Measurements from ENCODE around the gene IRS1.
A peak's percentile ranks its signal among the peaks of the same experiment; 100 is the strongest.

Gene IRS1

GRCh38 chr2:226788881-226789490 lies 10.6 kb downstream of the IRS1 start:
- no peak for DNase-seq

DNA sequence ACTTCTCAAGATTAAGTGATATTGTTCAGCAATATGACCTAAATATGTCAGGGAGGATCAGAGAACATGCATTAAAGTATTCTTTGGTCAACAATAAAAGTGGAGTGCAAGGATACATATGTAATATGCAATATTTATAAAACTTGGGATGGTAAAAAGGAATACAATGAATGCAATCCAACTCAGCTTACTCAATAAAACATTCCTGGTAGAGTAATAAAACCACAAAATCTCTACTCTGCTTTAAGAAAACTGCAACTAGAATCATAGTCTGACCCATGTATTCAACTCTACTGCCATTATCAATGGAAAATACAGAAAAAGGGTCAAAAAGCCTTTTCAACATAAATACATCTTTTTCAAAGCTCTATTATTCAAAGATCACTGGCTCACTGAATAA lies 11.6 kb downstream of the IRS1 start:
- no peak for DNase-seq

- DNase-seq = no peak
These were observed 15.7 kb downstream of the IRS1 start for GRCh38 chr2:226783885-226784284.

GRCh38 chr2:226782092-226782713 lies 17.4 kb downstream of the IRS1 start:
- no peak for DNase-seq

DNA sequence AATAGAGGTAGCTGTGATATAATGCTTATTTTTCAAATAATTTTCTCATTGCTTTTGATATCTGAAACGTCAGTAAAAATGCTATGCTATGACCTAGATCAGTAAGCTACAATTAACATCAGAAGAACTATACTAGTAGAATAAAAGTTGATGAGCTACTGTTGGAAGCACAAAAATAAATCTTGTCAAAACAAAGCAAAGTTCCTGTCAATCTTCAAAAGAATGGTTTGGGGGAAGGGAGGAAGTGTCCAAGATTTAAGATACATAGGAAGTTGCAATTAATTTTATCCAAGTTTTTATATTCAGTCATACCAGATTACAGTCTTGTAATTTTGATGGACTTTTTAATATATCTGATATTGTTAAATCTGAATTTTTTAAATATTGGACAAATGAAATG lies 19.2 kb downstream of the IRS1 start:
- DNase-seq = no peak

- no peak for DNase-seq
These were observed 22.0 kb downstream of the IRS1 start for GRCh38 chr2:226777611-226778010.

DNA sequence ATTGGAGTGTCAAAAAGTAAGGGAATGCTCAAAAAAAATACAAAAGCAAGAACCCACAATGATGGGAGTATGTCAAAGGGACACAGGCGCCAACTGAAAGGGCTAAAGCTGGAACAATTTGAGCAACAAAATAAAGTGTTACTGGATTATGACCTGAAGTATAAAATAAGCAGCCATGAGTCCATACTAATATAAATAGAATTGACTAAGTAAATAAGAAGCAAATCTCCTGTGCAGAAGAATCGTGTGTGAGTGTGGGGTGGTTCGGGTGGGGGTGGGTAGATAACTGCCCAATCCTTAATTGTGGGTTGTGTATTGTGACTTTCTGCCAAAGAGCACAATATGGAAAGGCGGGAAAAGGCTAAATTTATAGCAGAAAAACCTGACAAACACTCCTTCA lies 23.5 kb downstream of the IRS1 start:
- no peak for DNase-seq

DNA sequence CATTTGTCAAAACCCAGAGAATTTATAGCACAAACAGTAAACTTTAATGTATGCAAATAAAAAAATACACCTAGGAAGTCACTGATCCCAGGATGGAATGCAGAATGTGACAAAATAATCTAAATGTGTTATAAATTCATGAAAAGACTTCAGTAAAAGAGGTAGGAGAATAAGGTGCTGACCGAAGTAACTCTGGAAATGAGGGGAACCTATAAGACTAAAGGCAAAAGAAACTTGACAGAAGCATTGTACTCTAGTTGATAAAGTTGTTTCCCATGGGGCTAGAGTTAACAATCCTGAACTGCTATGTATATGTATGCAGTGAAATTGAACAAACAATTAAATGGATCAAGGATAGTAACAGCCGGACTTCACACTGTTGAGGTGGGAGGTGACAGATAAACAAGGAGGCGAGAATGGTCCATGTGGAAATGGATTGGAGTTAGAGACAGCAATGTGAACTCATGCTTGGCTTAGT lies 24.5 kb downstream of the IRS1 start:
- DNase-seq = no peak

DNA sequence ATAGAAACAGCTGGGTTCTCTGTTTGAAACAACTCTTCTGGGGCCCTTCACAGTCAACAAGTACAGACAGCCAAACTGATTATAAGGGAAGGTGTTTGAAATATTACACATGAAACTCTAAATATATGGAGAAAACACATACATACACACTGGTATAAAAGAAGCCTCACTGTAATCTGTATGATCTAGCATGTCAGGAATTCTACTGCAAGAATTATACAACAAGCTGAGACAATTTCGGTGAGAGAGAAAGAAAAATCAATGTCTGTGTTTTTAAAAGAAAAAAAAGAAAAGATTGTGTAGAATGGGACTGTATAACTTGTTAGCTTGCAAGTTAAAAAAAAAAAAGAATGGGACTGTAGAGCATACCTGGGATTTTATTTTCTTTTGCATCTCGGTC lies 26.3 kb downstream of the IRS1 start:
- no peak for DNase-seq

DNA sequence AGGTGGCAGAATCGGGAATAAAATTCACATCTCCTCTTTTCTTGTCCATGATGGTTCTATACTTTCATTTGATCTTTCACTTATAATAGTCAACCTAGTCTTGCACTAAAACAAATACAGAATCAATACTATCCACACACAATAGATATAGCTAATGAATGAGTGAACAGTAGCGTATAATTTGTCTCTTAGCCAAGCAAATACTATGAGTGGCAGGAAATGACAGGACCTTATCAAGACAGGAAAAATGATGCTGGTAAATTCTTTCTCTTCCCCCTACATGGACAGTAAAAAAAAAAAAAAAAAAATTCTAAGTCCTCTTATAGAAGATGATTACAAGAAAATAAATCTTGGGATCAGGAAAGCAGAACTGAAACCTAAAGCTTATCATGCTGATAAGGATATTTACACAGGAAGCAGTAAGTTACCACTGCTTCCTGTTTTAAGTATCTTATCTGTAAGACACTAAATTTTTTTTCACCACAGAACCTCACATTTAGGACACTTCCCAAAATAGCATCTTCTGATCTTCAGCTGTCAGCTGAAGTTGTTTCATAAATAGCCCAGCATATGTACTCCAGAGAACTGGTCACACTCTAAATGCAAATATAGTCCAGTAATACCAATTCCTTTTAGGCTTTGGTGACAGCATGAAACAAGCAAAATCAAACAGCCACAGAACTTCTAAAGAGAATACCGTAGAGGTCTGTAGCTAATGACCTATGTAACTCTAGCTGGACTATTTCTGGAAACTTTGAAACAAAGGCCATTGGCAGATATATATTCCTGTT lies 27.0 kb downstream of the IRS1 start:
- DNase-seq = peak; percentile 95

DNA sequence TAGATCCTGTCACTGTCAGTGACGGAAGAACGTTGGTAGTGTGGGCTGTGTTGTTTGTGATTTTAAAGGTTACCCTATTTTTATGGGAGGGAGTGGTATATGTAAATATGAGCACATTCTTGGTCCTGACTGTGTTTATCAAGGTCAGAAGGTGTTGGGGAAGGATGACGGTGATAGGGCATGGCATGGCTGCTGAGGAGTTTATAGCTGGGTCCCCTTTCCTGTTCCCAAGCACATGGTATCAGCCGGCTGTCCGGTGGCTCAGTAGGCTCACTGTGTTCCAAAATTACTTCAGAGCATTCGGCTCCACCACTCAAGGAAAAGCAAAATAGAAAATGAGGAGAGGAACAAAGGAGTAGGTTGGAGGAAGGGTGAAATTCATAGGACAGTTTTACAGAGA lies 28.6 kb downstream of the IRS1 start:
- DNase-seq = no peak

DNA sequence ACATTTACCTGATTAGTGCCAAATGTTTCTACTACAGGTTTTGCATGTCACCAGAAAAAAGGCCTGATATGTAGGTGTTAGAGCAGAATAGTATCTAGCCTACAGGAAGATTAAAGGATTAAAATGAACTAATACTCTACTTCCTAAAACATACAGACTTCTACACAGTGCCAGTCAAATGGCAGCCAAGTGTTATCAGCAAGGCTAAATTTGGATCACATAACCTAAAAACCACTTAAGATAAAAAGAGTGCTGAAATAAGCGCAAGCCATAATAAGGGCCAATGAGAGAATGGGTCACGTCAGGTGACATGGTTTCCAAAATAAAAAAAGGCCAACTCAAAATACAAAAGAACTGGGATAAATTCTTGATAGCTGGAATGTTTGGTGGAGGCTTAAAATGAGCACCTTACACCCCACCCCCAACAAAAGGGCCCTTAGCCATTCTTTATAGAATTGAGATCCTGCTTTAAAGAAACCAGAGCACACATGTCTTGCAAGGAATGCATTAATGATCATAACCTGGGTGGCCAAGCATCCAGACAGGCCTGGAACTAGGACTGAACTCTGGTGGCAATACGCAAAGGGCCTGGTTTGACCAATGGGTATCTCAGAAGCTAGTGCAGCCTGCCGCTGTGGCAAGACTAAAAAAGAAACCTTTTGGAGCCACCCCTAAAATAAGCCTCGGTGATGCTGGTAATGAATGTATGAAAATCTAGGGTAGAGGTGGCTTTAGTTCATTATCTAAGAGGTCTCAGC lies 32.4 kb downstream of the IRS1 start:
- DNase-seq = no peak

DNA sequence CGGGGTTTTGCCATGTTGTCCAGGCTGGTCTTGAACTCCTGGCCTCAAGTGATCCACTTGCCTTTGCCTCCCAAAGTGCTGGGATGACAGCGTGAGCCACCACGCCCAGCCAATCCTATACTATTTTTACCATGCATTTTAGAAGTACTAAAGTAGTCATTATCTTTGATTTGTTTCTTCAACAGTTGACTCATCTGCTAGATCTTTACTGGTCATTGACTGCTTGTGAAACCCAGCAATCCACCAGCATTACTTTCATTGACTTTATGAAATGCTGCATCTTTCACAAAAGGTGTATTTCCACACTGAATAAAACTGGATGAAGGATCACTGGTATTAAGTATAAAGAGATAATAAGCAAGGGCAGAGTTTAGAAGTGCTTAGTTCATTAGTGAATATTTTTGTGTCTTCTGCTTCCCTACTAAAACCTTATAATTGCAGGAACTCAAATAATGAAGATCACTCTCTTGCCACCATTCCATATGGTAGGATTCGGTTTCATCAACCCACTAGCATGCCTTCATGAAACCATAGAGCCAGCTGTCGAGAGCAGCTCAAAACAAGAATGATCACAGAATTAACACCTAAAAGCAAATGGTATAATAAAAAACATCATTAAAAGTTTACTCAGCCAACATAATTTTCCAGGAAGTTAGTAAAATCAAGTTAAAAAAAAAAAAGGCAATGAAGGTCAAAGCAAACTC lies 33.1 kb downstream of the IRS1 start:
- DNase-seq = no peak

DNA sequence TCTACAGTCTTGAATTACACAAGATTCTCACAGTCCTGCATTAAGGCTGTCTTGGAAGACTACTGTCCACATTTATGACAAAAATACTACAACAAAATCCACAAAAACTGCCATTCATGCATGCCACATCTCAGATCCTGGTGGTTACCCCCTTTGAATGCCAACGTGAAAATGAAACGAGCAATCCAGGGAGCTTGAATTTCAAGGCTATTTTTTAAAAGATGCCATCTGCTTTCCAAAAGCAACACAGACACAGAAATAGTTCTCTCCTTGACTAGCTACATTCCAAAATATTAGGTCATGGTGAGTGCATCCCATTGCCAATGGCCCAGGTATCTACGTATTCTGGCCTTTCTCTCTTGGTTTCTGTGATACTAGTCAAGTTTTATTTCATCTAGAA lies 36.3 kb downstream of the IRS1 start:
- DNase-seq = no peak

- DNase-seq = no peak
These were observed 38.4 kb downstream of the IRS1 start for GRCh38 chr2:226761195-226761583.

DNA sequence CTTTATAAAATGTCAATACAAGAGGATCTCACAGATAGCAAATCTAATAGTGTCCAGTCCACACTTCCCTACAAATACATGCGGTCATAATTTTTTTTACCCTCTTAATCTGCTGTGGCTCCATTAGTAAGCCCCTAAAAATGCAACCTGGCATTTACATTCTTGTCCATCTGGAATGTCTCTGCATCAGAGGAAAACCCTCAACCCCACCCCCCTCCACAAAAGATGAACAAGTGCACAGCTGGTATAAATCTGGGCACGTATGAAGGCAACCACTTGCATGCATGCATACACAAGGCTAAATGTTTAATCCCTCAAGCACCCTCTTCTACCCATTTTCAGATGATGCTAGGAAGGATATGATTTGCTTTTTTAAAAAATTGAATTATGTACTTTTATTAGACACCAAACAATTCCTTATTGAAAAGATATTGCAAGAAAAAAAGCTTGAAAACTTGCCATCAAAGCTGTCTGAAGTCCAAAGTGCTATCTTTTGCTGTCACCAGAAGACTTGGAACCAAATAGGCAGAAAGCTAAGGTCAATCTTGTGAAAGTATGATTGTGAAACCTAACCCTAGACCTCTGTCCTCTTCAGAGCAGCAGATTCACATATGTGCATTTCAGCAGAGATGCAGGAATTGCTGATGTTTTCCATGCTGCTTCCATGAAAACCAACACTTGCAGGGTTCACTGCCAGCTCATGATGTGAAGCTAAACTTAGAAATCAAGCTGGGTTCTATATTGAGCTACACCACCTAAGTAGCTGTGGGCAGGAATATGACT lies 39.0 kb downstream of the IRS1 start:
- no peak for DNase-seq

GRCh38 chr2:226759768-226760167 lies 39.9 kb downstream of the IRS1 start:
- DNase-seq = no peak

DNA sequence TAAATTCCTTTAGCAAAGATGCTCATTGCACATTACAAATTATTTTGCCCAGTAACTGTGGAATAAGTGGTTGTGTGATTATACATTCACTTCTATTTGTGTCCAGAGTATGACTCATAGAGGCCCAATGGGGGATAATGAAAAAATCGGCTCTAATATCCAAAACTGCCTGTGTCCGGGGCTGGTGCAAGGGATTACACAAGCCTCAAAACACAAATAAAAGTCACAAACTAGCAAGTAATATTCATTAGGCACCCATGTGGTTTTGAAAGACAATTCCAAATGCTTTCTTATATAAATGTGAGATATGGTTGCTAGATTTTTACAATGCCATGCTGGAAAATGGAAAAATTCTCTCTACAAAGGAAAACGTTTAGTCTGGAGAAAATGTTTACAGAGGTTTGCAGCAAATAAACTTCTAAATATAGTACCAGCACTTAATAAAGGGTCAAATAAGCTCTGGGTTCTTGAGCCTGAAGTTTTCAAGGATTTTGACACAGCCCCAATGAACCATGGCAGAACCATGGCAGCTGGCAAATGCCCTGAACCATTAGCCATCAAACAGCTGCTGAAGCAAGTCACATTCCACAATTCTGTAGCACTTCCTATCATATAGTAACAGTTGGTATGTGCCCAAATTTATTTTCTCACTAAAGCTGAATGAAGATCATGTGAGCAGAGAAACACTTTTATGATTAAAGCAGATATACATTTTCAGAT lies 40.5 kb downstream of the IRS1 start:
- DNase-seq = no peak

- DNase-seq = no peak
These were observed 43.5 kb downstream of the IRS1 start for GRCh38 chr2:226756131-226756530.

GRCh38 chr2:226755631-226756030 lies 44.0 kb downstream of the IRS1 start:
- DNase-seq = no peak
